SK-N-DZ (cell line): ENCODE data around the gene CLEC2B. TPM values are rescaled to one million over a fixed set of nuclear protein-coding genes. Genes with fewer than 3 reads are reported as not detected.
"Not testable (repeated sequence)": the region's sequence is repeated elsewhere in the genome, so short reads cannot be mapped to it uniquely, and the experiment has no call there.

Experiments used
- DNase-seq: peaks from one replicate; pipeline ENCODE4 v3.0.0-alpha.2; 2015; ENCODE audit warnings: low spot score
- polyA plus RNA-seq, 2 experiments: library from polyadenylated mRNA; depleted of rRNA; stranded (reverse); fragments of >200 nt; gene quantifications; 2 replicates each; pipeline ENCODE4 v1.2.3, GENCODE V29; 2014

CLEC2B gene
- polyA plus RNA-seq (2014; cell fraction: cytosol; rRNA removed), result not detected in 2 replicates
- polyA plus RNA-seq (2014; cell fraction: nucleus; rRNA removed), result not detected in 2 replicates

DNA sequence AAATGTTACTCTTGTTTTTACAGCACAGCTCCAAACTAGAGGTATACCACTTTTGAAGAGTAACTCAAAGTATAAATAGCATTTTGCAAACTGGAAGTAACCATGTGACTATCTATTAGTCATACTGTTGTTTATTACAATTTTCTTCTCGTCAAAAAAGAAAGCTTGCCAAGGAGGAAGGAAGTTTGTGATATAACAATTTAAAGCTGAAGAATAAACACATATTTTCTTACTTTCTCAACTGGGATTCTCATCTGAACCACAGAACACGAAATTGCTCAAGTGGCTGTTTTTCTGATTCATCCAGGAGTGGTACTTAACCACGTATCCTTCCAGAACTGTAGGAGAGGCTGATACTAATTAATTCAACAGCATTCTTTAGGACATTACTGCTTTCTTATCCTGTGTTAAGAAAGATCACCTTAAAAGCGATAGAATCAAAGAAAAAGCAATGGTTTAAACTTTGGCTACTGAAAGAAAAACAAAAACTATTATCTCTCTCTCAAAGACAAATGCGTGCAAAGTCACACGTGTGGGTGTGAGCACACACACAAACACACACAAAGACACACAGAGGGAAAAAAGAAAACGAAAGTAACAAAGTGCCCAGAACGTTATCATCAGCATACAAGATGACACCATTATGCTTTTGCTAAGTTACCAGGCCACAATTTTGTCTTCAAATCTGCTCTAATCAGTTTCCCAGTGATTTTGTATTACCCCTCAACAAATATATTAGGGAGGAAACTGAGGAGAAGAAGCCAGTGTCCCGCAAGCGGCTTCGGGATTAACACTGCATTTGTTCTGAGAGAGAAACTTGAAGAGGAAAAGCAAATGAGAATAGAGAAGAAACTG, at the start of gene CLEC2B:
CLEC2B (minus strand) TSS at position 48 of the 855 bp plus-strand sequence.
- no peak for DNase-seq

- DNase-seq, result no peak
These were observed 42.6 kb upstream of the CLEC2B start for GRCh38 chr12:9911708-9912107.

DNA sequence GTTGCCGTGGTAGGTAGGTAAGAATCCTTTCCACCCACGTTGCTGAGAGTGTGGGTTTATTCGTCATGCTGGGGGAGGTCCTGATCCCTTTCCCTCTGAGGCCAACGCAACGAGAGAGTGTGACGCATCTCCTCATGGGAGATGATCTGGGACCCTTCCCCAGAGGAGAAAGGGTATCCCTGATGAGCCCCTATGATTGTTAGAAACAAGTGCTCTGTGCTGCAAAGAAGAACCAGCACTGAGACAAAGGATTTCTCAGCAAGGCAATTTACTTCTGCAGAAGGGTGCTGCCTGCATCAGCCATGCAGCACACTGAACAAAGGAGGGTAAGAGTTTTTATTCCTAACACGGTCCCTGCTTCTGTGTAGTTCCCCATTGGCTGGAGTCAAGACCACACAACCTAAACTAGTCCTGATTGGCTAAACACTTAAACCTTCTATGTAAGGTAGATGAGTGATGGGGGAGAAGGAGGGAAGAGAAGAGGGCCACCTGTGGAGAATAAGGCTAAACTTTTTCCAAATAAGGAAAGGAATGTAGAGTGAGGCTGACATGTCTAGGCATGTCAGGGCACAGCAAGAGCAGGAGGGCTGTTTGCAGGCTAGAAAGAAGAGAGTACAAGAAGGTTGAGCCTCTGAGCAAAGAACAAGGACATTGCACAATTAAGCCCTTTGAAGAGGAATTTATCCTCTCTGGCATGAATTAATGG, 41.7 kb upstream of the CLEC2B start:
- no peak for DNase-seq

DNA sequence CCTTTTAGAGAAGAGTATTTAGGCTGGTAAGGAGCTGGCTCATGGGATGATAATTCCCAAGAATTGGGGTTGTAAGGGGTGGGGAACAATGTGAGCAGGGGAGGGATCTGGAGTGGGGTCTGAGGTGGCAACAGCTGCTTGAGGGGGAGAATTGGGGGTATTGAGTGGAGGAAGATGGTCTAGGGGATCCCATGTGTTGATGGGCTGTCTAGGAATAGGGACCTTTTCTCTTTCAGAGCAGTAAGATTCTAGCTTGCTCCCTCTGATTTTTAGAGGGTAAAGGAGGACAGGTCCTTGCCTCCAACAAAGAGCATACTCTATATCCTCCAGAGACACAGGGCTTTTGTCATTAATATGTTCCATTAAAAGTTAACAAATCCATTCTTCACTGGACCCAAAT, 40.6 kb upstream of the CLEC2B start:
- no peak for DNase-seq

GRCh38 chr12:9908350-9908749, 39.2 kb upstream of the CLEC2B start:
- DNase-seq, result no peak

GRCh38 chr12:9907769-9908168, 38.6 kb upstream of the CLEC2B start:
- no peak for DNase-seq

- DNase-seq, result no peak
These were observed 37.7 kb upstream of the CLEC2B start for GRCh38 chr12:9906873-9907272.

DNA sequence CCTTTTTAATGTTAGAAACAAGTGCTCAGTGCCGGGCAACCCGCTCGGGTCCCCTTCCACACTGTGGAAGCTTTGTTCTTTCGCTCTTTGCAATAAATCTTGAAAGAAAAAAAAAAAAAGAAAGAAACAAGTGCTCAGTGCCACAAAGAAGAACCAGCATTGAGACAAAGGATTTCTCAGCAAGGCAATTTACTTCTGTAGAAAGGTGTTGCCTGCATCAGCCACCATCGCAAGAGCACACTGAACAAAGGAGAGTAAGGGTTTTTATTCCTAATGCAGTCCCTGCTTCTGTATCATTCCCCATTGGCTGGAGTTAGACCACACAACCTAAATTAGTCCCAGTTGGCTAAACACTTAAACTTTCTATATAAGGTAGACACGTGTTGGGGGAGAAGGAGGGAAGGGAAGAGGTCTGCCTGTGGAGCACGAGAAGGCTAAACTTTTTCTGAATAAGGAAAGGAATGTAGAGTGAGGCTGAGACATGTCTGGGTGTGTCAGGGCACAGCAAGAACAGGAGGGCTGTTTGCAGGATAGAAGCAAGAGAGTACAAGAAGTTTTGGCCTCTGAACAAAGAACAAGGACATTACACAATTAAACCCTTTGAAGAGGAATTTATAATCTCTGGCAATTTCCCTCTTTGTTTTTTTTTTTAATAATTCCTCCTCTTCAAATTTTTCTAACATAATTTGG, 33.5 kb upstream of the CLEC2B start:
- no peak for DNase-seq

- no peak for DNase-seq
These were observed 31.8 kb upstream of the CLEC2B start for GRCh38 chr12:9900930-9901329.

DNA sequence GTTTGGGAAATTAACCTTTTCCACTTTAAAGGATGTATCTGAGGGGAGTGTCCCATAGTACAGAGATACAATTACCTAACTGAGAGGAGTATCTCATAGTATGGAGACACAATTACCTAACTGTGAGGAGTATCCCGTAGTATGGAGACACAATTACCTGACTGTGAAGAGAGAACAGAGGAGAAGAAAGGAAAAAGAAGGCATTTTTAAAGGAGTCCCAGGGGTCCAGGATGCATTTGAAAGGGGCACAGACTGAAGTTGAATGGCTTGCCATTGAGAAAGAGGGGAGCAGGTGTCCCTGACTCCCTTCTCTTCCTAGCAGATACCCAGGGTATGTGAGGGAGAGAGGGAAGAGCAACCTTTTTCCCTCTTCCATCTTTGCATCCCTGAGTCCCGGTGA, 30.1 kb upstream of the CLEC2B start:
- DNase-seq, result no peak

DNA sequence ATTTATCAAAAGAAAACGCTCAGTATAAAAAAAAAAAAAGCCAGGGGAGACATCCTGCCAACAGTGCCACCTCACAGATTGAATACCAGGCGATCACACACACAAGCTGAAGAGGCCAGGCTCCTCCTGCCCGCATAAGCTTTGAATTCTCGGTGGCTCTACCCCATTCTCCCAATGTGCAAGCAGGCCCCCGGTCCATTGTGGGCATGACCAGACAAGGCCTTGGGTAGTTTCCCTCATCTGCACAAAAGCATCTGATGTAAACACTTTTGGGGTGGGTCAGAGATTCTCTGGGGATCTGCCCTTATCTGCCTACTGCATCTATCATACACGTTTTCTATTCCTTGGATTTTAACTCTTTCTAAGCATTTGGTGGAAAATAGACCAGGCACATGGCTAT, 28.4 kb upstream of the CLEC2B start:
- DNase-seq, result no peak

GRCh38 chr12:9895215-9895971, 26.2 kb upstream of the CLEC2B start:
- DNase-seq, result no peak

- DNase-seq, result no peak
These were observed 19.6 kb upstream of the CLEC2B start for GRCh38 chr12:9888665-9889273.

DNA sequence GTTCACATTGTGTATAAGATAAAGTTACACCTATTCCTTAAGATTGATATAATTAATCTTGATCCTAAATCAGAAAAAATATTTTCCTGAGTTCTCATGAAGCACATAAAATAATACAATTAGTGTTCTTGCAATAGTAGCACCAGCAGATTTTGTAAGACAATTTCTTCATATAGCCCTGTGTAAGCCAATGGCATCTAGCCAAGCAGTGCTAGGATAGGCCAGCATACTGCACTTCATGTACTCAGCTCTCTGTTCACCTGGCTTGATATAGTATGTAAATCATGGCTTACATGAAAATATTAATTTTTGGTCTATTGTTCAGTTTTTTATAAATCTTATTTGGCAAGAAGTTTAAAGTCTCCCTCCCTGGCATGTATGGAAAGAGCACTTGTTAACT, 14.0 kb upstream of the CLEC2B start:
- DNase-seq, result no peak

DNA sequence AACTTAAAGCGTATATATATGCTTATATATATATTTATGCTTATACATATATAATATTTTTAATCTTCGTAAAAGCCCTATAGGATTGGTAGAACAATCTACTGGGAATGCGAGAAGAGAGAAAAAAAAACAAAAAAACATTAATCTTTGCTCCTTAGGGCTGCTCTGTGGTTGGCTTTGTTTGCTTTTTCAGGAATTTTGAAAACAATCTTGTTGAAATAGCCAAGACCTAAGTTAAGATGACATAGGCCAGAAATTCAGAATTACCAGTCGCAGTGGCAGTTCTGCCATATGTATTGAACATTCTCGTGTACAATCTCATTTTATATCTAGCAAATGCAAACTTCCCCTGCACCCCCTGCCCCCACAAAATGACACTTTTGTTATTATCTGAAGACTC, 12.8 kb upstream of the CLEC2B start:
- no peak for DNase-seq

DNA sequence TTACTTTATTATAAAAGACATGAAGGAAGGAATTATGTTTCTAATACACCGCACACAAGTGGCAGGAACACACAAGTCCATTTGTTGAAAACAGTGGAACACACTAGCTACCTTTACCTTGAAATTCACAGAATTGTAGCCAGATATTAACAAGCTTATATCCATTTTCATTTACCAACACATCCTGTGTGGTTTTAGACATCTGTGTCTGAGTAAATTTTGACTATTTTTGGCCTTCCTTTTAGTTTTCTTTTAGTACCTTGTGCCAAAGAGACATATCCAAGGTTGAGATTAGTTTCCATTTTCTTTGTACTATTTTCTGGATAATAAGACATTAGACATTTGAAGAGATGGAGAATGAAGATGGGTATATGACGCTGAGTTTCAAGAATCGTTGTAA, 12.1 kb upstream of the CLEC2B start, which contains the start of gene KLRF2:
KLRF2 (plus strand) TSS at position 244 of the 400 bp plus-strand sequence; CDS start at position 351, 107 bp downstream.
- DNase-seq, result no peak

GRCh38 chr12:9880532-9881078, 11.5 kb upstream of the CLEC2B start:
- no peak for DNase-seq

- DNase-seq, result not testable (repeated sequence)
These were observed 7.0 kb upstream of the CLEC2B start for GRCh38 chr12:9876120-9876519.

DNA sequence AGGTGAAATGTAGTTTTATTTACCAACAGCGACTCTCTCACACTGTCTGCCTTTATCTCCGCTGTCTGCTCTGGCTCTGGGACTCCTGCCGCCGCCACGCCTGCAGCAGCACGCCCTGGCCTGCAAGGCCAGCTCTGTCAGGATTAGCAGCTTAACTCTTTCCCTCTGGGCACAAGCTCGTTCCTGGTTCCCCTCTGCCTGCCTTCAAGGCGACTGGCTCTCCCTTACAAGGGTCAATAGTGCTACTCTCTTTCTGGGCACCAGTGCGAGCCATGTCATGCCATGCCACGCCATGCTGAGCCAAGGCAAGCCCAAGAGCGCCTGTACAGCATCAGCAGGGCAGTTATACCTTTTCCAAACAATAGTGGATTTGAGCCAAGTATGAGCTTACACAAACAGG, 3.6 kb upstream of the CLEC2B start:
- DNase-seq, result no peak

GRCh38 chr12:9872162-9872561, 3.0 kb upstream of the CLEC2B start:
- DNase-seq, result no peak
